Activated CD4-positive, alpha-beta T cell treated with anti-CD3 and anti-CD28 coated beads, Interleukin-2, amount 50 U/mL, for 24 hours (primary cell): ENCODE data around the gene USP40.

Experiments used
- DNase-seq, 2 donors: peaks; one replicate each; pipeline ENCODE4 v3.0.0-alpha.2; 2020; ENCODE audit warnings: low read depth in 1 of 2, low spot score in 1 of 2

The USP40 gene

GRCh38 chr2:233426619-233427342 is 139.8 kb downstream of the USP40 start:
- DNase-seq: peak; percentile 46 to 76
